ENCODE results near the gene GOLGA1.

Gene GOLGA1

DNA sequence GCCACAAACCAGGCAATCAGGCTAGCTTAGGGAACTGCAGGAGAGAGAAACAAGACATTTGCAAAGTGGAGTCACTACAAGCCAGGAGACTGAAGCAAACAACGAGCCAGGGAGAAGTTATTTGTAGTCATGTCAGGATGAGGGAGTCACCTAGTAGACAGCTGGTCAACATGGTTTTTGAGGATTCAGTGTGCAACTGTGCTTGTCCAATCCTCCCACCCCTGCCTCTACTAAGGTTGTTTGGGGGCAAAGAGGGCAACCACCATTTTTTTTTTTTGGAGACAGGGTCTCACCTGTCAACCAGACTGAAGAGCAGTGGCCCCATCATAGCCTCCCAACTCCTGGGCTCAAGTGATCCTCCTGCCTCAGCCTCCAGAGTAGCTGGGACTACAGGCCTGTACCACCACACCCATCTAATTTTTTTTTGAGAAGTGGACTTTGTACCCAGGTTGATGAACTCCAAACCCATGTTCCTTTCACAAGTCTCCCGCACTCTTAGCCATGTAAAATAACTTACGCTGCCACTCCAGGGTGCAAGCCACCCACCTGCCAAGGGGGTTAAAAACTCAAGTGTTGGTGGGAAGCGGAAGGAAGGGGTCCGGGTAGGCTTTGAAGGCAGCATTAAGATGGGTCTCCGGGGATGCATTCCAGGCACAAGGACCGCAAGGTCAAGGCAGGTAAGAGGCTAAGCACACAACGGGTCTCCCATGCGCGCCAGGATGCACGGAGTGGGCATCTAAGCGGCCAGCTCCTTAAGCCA, 80.1 kb downstream of the GOLGA1 start:
- no peak for TF ChIP-seq GATA2 (IDR thresholded peaks at IDR 0.05; ENCODE audit: low read depth, low read length)
- TF ChIP-seq GATA3 (IDR thresholded peaks at IDR 0.05; ENCODE audit: low read depth, low read length): no peak

DNA sequence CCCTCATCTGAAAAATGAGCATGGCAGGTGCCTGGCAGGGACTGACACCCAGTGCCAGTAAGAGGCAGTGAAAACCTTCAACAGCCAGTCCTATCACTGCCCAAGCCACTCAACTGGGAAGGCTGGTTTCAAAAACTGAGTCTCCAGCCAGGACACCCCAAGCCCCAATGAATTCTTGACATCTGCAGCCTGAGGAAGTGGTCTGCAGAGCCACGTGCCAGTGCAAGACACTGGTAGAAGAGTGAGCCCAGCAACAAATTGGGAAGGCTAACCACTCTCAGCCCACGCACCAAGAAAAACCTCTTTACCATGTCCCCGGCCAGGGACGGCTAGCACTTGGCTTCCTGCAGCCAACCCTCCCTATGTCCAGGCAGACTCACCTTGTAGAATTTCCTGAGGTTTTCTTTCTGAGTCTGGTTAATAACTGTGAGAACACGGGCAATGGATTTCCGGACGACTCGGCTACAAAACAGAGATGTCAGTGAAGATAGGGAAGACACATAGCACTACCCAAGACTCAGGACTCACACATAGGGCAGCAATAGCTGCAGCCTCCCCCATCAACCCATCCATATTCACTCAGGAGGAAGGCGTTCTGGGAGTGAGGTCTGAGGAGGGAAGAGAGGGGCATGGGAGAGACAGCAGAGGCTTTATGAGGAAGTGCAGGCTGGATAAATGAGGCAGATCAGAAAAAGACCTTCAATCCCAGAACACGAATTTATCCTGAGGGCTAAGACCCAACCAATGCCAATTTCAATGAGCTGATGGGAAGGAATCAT, 80.9 kb downstream of the GOLGA1 start:
- no peak for TF ChIP-seq GATA2 (IDR thresholded peaks at IDR 0.05; ENCODE audit: low read depth, low read length)
- no peak for TF ChIP-seq GATA3 (IDR thresholded peaks at IDR 0.05; ENCODE audit: low read depth, low read length)

GRCh38 chr9:124858330-124859046, 82.4 kb downstream of the GOLGA1 start:
- TF ChIP-seq GATA3 (IDR thresholded peaks at IDR 0.05; ENCODE audit: low read depth, low read length) (no peak), GATA2 (IDR thresholded peaks at IDR 0.05; ENCODE audit: low read depth, low read length) (no peak)

DNA sequence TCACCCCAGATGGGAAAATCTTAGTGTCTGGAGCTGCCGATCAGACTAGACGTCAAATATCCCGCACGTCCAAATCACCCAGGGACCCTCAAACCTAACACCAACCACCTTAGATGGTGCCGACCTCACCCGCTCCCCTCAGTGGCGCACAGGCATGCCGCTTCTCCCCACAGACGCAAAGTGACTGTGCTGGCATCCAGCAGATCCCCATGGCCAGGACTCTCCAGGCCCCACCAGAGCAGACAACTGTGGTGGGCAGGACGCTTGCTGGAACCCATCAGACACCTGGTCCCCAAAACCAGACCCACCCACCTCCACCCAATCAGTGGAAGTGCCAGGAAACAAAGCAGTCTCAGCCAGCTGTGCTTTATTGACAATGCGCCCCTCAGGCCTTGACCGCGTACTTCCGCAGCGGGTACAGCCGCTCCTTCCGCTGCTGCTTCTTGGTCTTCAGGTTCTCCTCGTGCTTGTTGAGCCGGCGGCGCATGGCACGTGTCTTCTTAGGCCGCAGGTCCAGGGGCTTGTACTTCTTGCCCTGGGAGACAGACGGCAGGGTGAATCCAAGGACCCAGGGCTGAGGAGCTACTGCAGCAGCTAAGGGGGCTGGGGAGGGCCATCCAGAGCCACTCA, 83.2 kb downstream of the GOLGA1 start:
- TF ChIP-seq GATA2 (IDR thresholded peaks at IDR 0.05; ENCODE audit: low read depth, low read length) (no peak), GATA3 (IDR thresholded peaks at IDR 0.05; ENCODE audit: low read depth, low read length) (no peak)

DNA sequence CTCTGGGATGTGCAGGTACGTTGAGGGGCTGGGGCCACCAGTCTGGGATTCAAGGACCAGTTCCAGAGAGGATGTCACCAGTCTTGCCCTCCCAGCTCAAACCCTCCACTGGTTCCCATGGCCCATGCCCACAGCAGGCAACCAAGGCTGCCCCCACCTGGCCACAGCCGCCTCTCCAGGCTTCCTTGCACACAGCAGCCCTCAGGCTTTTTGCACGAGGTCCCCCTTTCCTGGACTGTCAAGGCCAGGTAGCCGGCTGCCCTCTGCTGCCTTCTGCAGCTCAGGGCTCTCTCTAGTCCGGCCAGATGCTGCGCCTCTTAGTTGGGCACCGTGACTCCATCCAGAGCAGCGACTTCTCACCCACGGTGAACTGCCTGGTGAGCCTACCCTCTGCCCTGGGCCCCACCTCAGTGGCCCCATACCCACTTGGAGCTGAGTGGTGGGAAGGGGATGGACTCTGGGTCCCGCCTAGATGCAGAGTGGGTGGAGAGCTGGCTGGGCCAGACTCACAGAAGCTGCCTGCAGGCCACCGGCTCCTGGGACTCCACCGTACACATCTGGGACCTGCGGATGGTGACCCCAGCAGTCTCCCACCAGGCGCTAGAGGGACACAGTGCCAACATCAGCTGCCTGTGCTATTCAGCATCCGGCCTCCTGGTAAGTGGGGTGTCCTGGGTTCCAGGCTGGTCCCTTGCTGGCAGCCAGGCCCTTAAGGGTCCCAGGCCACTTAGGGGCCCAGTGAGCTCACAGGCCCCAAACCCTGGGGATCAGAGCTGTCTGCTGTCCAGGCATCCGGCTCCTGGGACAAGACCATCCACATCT, 84.7 kb downstream of the GOLGA1 start:
- TF ChIP-seq GATA2 (IDR thresholded peaks at IDR 0.05; ENCODE audit: low read depth, low read length) (no peak), GATA3 (IDR thresholded peaks at IDR 0.05; ENCODE audit: low read depth, low read length) (no peak)

- TF ChIP-seq GATA2 (IDR thresholded peaks at IDR 0.05; ENCODE audit: low read depth, low read length) (no peak), GATA3 (IDR thresholded peaks at IDR 0.05; ENCODE audit: low read depth, low read length) (no peak)
These were observed 85.3 kb downstream of the GOLGA1 start for GRCh38 chr9:124855566-124855943.

DNA sequence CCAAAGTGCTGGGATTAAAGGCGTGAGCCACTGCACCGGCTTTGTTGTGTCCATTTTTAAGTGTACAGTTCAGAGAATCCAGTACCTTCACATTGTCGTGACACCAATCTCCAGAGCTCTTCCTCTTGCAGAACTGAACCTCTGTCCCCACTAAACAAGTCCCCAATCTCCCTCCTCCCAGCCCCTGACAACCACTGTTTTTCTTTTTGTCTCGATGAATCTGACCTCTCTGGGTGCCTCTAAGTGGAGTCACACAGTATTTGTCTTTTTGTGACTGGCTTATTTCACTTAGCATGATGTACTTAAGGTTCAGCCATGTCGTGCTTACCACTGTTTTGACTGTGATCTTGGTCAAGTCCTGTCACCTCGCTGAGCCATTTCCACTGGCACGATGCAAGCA, 86.1 kb downstream of the GOLGA1 start:
- TF ChIP-seq GATA2 (IDR thresholded peaks at IDR 0.05; ENCODE audit: low read depth, low read length) (no peak), GATA3 (IDR thresholded peaks at IDR 0.05; ENCODE audit: low read depth, low read length) (no peak)

DNA sequence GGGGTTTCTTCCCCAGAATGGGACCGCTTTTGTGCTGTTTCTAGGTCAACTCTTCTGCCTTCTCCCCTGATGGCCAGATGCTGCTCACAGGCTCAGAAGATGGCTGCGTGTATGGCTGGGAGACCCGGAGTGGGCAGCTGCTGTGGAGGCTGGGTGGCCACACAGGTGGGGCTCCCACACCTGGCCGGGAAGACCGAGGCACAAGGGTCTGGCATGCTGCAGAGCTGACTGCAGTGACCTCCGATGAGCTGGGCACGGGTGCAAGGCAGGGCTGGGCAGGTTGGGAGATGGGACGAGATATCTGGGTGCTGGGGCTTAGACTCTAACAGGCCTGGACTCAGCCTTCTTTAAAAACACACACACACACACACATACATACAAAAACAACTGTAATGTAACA, 86.7 kb downstream of the GOLGA1 start:
- TF ChIP-seq GATA3 (IDR thresholded peaks at IDR 0.05; ENCODE audit: low read depth, low read length) (no peak), GATA2 (IDR thresholded peaks at IDR 0.05; ENCODE audit: low read depth, low read length) (no peak)

GRCh38 chr9:124853605-124854143, 87.2 kb downstream of the GOLGA1 start:
- TF ChIP-seq GATA3 (IDR thresholded peaks at IDR 0.05; ENCODE audit: low read depth, low read length) (no peak), GATA2 (IDR thresholded peaks at IDR 0.05; ENCODE audit: low read depth, low read length) (no peak)

DNA sequence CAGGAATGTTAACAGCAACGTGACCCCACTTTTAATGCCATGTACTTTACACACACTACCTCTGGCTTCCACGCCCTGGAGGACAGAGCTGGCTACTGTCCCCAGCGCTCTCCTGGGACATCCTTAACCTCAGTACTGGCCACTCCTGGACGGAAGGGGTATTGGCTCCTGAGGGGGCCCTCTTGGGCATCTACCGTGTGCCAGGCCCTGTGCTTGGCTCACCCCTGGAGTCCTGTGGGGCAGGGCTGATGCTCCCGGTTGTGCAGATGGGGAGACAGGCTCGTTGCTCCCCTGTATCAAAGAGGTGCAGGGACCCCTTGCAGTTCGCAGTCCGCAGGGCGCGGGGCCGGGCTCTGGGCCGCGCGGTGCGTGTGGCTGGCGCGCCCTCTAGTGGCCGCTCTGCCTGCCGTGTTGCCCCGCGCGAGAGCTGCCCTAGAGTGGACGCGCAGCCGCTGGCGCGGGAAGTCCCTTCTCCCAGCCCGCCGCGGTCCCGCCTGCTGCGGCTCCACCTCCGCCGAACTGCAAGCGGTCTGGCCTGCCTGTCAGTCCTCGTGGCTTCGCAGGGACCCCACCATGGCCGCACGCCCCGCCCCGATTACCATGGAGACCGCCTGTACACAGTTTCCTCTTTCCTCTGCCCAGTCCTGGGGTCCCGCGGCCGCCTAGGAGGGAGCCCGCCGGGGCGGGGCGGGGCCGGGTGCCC, 87.9 kb downstream of the GOLGA1 start, which contains the start of gene WDR38:
WDR38 (plus strand) TSS at position 632 of the 703 bp plus-strand sequence. CDS start 72 bp downstream, outside the sequence.
- TF ChIP-seq GATA3 (IDR thresholded peaks at IDR 0.05; ENCODE audit: low read depth, low read length): no peak
- no peak for TF ChIP-seq GATA2 (IDR thresholded peaks at IDR 0.05; ENCODE audit: low read depth, low read length)

GRCh38 chr9:124852121-124852828, 88.6 kb downstream of the GOLGA1 start:
- no peak for TF ChIP-seq GATA2 (IDR thresholded peaks at IDR 0.05; ENCODE audit: low read depth, low read length)
- no peak for TF ChIP-seq GATA3 (IDR thresholded peaks at IDR 0.05; ENCODE audit: low read depth, low read length)

- TF ChIP-seq GATA2 (IDR thresholded peaks at IDR 0.05; ENCODE audit: low read depth, low read length) (no peak), GATA3 (IDR thresholded peaks at IDR 0.05; ENCODE audit: low read depth, low read length) (no peak)
These were observed 91.1 kb downstream of the GOLGA1 start for GRCh38 chr9:124849801-124850200.
